Right renal cortex interstitium (tissue), 3 donors: Measurements from ENCODE around the gene NSDHL. TPM values are rescaled to one million over a fixed set of nuclear protein-coding genes. Genes with fewer than 3 reads are reported as not detected.

Experiments used
- DNase-seq, 3 donors: peaks; one replicate each; pipeline ENCODE4 v3.0.0-alpha.2; 2013; ENCODE audit warnings: low read depth in 3 of 3, low spot score in 2 of 3
- polyA plus RNA-seq, 3 donors: library from polyadenylated mRNA; unstranded; fragments of 120-200 nt; gene quantifications; one replicate each; pipeline ENCODE4 v1.2.1, GENCODE V29; 2013; ENCODE audit not compliant: insufficient read length in 3 of 3

Gene NSDHL
- polyA plus RNA-seq, 3 donors = 30.8 to 31.8 (median 31.2) TPM

GRCh38 chrX:152843852-152844251 lies 13.0 kb downstream of the NSDHL start:
- DNase-seq = no peak

- DNase-seq = no peak
These were observed 13.4 kb downstream of the NSDHL start for GRCh38 chrX:152844256-152844655.

- no peak for DNase-seq
These were observed 14.9 kb downstream of the NSDHL start for GRCh38 chrX:152845618-152846240.

- DNase-seq = no peak
These were observed 16.4 kb downstream of the NSDHL start for GRCh38 chrX:152847281-152847680.

- DNase-seq = no peak
These were observed 19.6 kb downstream of the NSDHL start for GRCh38 chrX:152850465-152850864.

GRCh38 chrX:152853986-152854385 lies 23.1 kb downstream of the NSDHL start:
- no peak for DNase-seq

- peak in 1 of 3 donors; percentile 8 for DNase-seq
These were observed 30.3 kb downstream of the NSDHL start for GRCh38 chrX:152861116-152861515.

GRCh38 chrX:152861826-152862225 lies 31.0 kb downstream of the NSDHL start:
- DNase-seq = no peak

GRCh38 chrX:152865232-152865920 lies 34.5 kb downstream of the NSDHL start:
- no peak for DNase-seq

- DNase-seq = no peak
These were observed 35.5 kb downstream of the NSDHL start for GRCh38 chrX:152866386-152866785.

GRCh38 chrX:152869972-152870371 lies 39.1 kb downstream of the NSDHL start:
- no peak for DNase-seq

- DNase-seq = no peak
These were observed 40.4 kb downstream of the NSDHL start for GRCh38 chrX:152871260-152871659.

- DNase-seq = no peak
These were observed 41.7 kb downstream of the NSDHL start for GRCh38 chrX:152872522-152872921.

- no peak for DNase-seq
These were observed 42.5 kb downstream of the NSDHL start for GRCh38 chrX:152873361-152873760.

- no peak for DNase-seq
These were observed 46.3 kb downstream of the NSDHL start for GRCh38 chrX:152876931-152877840.

- DNase-seq = no peak
These were observed 48.3 kb downstream of the NSDHL start for GRCh38 chrX:152878976-152879755.

GRCh38 chrX:152881289-152881688 lies 50.4 kb downstream of the NSDHL start:
- DNase-seq = no peak

- DNase-seq = no peak
These were observed 53.3 kb downstream of the NSDHL start for GRCh38 chrX:152884171-152884570.

- DNase-seq = no peak
These were observed 55.9 kb downstream of the NSDHL start for GRCh38 chrX:152886716-152887115.

- DNase-seq = no peak
These were observed 61.6 kb downstream of the NSDHL start for GRCh38 chrX:152892499-152892898.
